NB4 (cell line): ENCODE measurements around the gene SLC25A3.
"Not testable (repeated sequence)": the region's sequence is repeated elsewhere in the genome, so short reads cannot be mapped to it uniquely, and the experiment has no call there.

Experiments
- DNase-seq: peaks from one replicate; pipeline ENCODE4 v3.0.0; 2010; ENCODE audit warnings: low read depth
- H3K4me3 ChIP-seq: one replicate; pipeline ENCODE4 v1.5.1; 2011; ENCODE audit warnings: mild to moderate bottlenecking, low read depth, low read length, moderate library complexity
- MYC ChIP-seq: IDR thresholded peaks from 2 replicates; pipeline ENCODE4 v1.6.1; 2011; ENCODE audit warnings: low read depth, low read length
- POLR2A ChIP-seq: IDR thresholded peaks from 2 replicates; pipeline ENCODE4 v1.6.1; 2011; ENCODE audit warnings: mild to moderate bottlenecking; ENCODE audit not compliant: insufficient read length; ENCODE audit errors: extremely low read depth
- TF ChIP-seq, protein P1 (sequence below): IDR thresholded peaks from one replicate; pipeline ENCODE4 v1.5.1; 2012; ENCODE audit warnings: low read depth, low read length
- TF ChIP-seq, protein P2 (sequence below): IDR thresholded peaks from 2 replicates; pipeline ENCODE4 v1.6.1; 2011; ENCODE audit warnings: low read depth, low read length

Gene SLC25A3

DNA sequence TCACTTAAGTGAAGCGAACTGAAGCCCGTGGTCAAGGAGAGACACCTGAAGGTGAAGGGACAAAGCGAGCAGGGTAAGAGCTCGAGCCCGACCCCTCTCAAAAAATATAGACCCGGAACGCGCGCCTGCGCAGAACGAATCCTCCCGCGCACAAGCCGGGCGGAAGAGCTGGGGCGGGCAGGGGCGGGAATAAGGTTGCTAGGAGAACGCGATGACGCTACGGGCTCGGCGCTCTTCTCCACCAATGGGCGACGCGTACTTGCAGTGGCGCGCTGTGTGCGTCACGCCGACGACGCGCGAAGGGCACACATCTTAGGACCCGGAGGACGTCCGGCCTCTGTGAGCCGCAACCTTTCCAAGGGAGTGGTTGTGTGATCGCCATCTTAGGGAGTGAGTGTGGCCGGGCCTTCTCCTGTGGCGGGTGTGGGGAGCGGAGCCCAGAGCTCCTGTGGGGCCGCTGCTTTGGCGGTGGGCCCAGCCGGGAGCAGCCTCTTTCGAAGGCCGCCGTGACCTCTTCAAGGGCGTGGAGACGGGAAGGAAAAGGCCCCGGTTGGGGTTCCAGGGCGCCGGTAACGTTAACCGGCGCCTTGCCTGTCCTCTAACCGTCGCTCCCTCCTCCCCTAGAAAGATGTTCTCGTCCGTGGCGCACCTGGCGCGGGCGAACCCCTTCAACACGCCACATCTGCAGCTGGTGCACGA lies at the start of gene SLC25A3:
Gene SLC25A3, plus strand, starts transcription at position 336 of the 699 bp plus-strand sequence. Its CDS starts 293 bp downstream, at position 629.
- TF ChIP-seq MYC: peak; percentile 97
- peak; percentile 99 for TF ChIP-seq POLR2A
- TF ChIP-seq, protein P1, sequence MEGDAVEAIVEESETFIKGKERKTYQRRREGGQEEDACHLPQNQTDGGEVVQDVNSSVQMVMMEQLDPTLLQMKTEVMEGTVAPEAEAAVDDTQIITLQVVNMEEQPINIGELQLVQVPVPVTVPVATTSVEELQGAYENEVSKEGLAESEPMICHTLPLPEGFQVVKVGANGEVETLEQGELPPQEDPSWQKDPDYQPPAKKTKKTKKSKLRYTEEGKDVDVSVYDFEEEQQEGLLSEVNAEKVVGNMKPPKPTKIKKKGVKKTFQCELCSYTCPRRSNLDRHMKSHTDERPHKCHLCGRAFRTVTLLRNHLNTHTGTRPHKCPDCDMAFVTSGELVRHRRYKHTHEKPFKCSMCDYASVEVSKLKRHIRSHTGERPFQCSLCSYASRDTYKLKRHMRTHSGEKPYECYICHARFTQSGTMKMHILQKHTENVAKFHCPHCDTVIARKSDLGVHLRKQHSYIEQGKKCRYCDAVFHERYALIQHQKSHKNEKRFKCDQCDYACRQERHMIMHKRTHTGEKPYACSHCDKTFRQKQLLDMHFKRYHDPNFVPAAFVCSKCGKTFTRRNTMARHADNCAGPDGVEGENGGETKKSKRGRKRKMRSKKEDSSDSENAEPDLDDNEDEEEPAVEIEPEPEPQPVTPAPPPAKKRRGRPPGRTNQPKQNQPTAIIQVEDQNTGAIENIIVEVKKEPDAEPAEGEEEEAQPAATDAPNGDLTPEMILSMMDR: no peak
- TF ChIP-seq, protein P2, sequence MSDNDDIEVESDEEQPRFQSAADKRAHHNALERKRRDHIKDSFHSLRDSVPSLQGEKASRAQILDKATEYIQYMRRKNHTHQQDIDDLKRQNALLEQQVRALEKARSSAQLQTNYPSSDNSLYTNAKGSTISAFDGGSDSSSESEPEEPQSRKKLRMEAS: peak; percentile 84
- peak within 1 kb of the TSS; percentile 96 for H3K4me3 ChIP-seq
- peak; percentile 100 for DNase-seq

DNA sequence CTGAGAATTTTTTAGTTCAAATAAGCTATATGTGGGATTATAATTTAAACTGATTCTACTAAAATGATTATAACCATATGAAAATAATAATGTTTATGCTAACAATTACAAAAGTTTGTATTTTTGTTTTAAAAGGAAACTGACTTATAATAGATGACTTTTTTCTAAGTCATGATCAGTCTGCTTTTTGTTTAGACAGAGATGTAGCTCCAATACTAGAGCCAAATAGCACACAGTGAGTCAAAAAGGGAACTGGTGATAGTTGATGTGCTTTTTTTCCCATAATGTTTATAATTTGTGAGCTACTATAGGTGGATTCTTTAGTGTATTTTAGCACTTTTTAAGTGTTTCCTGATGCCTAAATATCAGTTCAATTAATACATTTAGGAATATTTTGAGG lies 49.8 kb upstream of the SLC25A3 start:
- TF ChIP-seq MYC (no peak), POLR2A (no peak)
- TF ChIP-seq, protein P2: no peak
- TF ChIP-seq, protein P1: no peak
- DNase-seq: no peak
- H3K4me3 ChIP-seq: no peak overlapping the region

DNA sequence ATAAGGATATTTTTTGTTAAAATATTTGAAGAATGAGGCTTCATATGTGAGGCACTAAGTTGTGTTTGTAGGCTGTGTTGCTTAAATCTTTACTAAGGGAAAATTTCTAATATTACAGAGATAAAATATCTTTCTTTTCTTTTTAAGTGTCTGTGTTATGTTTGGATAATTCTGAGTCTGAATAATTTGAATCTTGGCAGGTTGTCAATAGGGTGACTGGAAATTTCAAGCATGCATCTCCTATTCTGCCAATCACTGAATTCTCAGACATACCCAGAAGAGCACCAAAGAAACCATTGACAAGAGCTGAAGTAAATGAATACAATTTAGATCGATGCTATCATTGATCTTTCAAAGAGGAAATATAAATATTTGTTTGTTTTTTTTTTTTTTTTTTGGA lies 48.7 kb upstream of the SLC25A3 start:
- TF ChIP-seq, protein P1: no peak
- TF ChIP-seq POLR2A (no peak), MYC (no peak)
- TF ChIP-seq, protein P2: no peak
- DNase-seq: no peak
- no peak overlapping the region for H3K4me3 ChIP-seq

DNA sequence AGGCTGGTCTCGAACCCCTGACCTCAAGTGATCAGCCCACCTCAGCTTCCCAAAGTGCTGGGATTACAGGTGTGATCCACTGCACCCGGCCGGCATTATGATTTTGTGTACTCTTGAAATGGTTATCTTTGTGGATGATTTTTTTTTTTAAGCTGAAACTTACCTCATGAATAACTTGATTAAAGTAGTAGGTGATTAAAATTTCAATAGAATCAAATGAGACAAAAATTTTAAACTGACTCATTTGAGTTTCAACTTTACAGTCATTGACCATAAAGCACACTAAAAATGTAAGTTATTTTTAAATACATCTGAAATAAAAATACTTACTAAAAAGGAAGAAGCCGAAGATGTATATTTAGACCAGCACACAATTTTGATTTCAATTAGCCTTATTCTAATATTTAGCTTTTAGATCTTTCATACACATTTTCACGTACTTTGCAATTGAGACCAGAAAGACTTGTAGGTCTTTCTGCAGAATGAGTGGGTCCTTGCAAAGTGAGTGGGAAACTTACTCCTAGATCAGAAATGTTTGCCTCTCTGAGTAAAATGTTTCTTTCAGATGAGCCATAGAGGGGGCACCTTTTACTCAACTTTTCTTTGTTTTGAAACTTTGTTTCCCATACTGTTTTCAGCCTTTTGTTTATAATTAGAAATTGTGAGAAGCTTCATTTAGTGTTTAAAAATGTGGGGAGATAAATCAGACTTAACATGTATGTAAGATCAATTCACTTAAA lies 43.9 kb upstream of the SLC25A3 start:
- TF ChIP-seq, protein P1: no peak
- TF ChIP-seq, protein P2: no peak
- TF ChIP-seq POLR2A (no peak), MYC (no peak)
- no peak overlapping the region for H3K4me3 ChIP-seq
- DNase-seq: no peak

DNA sequence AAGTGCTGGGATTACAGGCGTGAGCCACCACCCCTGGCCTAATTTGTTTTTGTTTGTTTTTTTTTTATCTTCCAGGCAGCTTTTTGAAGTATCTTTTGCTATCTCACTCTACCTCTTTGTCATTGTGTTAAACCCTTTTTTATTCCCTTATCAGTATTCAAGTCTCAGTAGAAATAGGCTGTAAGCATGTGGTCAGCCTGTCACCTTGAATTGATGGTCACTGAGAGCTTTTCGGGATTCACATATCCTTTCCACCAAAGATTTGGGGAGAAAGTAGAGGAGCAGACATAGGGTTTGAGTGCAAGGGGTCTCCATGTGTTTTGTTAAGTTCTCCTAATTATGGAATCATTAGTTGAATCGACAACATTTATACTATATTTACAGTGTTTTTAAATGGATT lies 41.7 kb upstream of the SLC25A3 start:
- TF ChIP-seq MYC: no peak
- TF ChIP-seq POLR2A: no peak
- TF ChIP-seq, protein P1: no peak
- TF ChIP-seq, protein P2: no peak
- H3K4me3 ChIP-seq: no peak overlapping the region
- DNase-seq: no peak

DNA sequence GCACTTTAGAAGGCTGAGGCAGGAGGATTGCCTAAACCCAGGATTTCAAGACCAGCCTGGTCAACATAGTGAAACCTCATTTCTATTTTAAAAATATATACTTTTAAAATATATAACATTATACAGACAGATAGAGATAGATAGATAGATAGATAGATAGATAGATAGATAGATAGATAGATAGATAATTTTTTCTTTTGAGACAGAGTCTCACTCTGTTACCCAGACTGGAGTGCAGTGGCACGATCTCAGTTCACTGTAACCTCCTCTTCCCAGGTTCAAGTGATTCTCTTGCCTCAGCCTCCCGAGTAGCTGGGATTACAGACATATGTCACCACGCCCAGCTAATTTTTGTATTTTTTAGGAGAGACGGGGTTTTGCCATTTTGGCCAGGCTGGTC lies 35.4 kb upstream of the SLC25A3 start:
- not testable (repeated sequence) for H3K4me3 ChIP-seq

More for the DNA sequence above, 35.4 kb upstream of the SLC25A3 start:
- DNase-seq: not testable (repeated sequence)
